Body of pancreas (tissue), 4 donors: Measurements from ENCODE around the gene KIF3A.

ENCODE experiments used
- POLR2A ChIP-seq, 3 donors: fragments of 450-650 bp; IDR thresholded peaks; one replicate each; pipeline ENCODE4 v1.6.1; 2016; ENCODE audit warnings: antibody characterized with exemption in 3 of 3, mild to moderate bottlenecking in 2 of 3
- TF ChIP-seq, protein P1 (sequence below), 7 experiments: fragments of 450-650 bp in 4 of 7; fragments of 200-600 bp in 3 of 7; sonication (generic) in 3 of 7; IDR thresholded peaks; one replicate each; pipeline ENCODE4 v1.5.1; 2016 to 2019; ENCODE audit warnings: antibody characterized with exemption in 7 of 7

DNA sequence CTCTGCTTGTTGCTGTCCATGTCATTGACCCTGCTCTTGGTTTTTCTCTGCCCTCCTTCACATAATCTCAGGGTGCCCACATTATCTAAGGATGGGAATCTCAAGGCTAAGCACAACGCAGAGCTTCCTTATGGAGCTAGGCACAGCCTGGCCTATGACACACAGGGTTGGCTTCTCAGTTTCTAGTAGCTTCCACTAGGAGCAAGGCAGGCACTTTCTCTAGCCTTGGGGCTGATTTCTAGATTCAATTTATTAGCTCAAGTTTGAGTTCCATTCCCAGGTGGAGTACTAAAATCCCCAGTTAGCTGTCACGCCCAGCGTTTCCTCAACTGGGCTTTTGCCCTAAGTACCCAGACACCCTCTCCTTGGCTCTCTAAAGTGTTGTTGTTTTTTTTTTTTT, 51.2 kb downstream of the KIF3A start:
- TF ChIP-seq, protein P1, sequence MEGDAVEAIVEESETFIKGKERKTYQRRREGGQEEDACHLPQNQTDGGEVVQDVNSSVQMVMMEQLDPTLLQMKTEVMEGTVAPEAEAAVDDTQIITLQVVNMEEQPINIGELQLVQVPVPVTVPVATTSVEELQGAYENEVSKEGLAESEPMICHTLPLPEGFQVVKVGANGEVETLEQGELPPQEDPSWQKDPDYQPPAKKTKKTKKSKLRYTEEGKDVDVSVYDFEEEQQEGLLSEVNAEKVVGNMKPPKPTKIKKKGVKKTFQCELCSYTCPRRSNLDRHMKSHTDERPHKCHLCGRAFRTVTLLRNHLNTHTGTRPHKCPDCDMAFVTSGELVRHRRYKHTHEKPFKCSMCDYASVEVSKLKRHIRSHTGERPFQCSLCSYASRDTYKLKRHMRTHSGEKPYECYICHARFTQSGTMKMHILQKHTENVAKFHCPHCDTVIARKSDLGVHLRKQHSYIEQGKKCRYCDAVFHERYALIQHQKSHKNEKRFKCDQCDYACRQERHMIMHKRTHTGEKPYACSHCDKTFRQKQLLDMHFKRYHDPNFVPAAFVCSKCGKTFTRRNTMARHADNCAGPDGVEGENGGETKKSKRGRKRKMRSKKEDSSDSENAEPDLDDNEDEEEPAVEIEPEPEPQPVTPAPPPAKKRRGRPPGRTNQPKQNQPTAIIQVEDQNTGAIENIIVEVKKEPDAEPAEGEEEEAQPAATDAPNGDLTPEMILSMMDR (IDR thresholded peaks at IDR 0.05), result no peak
- no peak for TF ChIP-seq POLR2A (IDR thresholded peaks at IDR 0.05)
